OCI-LY1 (cell line): Measurements from ENCODE around the gene MFSD11.
"Not testable (repeated sequence)": the region's sequence is repeated elsewhere in the genome, so short reads cannot be mapped to it uniquely, and the experiment has no call there.

ENCODE experiments used
- H2AFZ ChIP-seq: fragments of 200-600 bp; sonication (generic), shearing (Covaris generic); 2 replicates; pipeline ENCODE4 v1.6.0; 2014; ENCODE audit warnings: antibody characterized with exemption, mild to moderate bottlenecking, low read length
- H3F3A ChIP-seq: fragments of 200-600 bp; sonication (generic), shearing (Covaris generic); 2 replicates; pipeline ENCODE4 v1.6.0; 2014; ENCODE audit warnings: mild to moderate bottlenecking, antibody characterized with exemption, low read length, moderate library complexity; ENCODE audit not compliant: insufficient read depth
- H3K27ac ChIP-seq: fragments of 200-600 bp; sonication (generic); 2 replicates; pipeline ENCODE4 v1.5.1; 2014; ENCODE audit warnings: low read length, mixed run types, mild to moderate bottlenecking, low read depth; ENCODE audit not compliant: poor library complexity, severe bottlenecking
- H3K27me3 ChIP-seq: fragments of 200-600 bp; sonication (generic); 2 replicates; pipeline ENCODE4 v1.6.0; 2014; ENCODE audit warnings: antibody characterized with exemption, mild to moderate bottlenecking, low read length, moderate library complexity; ENCODE audit not compliant: insufficient read depth
- H3K36me3 ChIP-seq: fragments of 200-600 bp; sonication (generic); 2 replicates; pipeline ENCODE4 v1.6.1; 2014; ENCODE audit warnings: mild to moderate bottlenecking, antibody characterized with exemption, low read length, moderate library complexity, mixed read lengths; ENCODE audit not compliant: insufficient read depth
- H3K4me1 ChIP-seq: fragments of 200-600 bp; sonication (generic); 2 replicates; pipeline ENCODE4 v1.5.1; 2014; ENCODE audit warnings: mild to moderate bottlenecking, low read length, moderate library complexity; ENCODE audit not compliant: insufficient read depth, severe bottlenecking
- H3K4me2 ChIP-seq: fragments of 200-600 bp; sonication (generic), shearing (Covaris generic); 2 replicates; pipeline ENCODE4 v1.6.1; 2014; ENCODE audit warnings: low read length
- H3K4me3 ChIP-seq: fragments of 200-600 bp; sonication (generic); 2 replicates; pipeline ENCODE4 v1.5.1; 2014; ENCODE audit warnings: low read length, low read depth, mild to moderate bottlenecking, mixed read lengths; ENCODE audit not compliant: poor library complexity, severe bottlenecking
- H3K79me2 ChIP-seq: fragments of 200-600 bp; shearing (Covaris generic); 2 replicates; pipeline ENCODE4 v1.6.1; 2016; ENCODE audit warnings: mixed run types, low read length, mixed read lengths; ENCODE audit not compliant: insufficient read depth
- H3K9ac ChIP-seq: fragments of 200-600 bp; sonication (generic), shearing (Covaris generic); 2 replicates; pipeline ENCODE4 v1.6.1; 2014; ENCODE audit warnings: mild to moderate bottlenecking, low read length, mixed read lengths
- H3K9me2 ChIP-seq: fragments of 200-600 bp; sonication (generic), shearing (Covaris generic); 2 replicates; pipeline ENCODE4 v1.6.1; 2014; ENCODE audit warnings: low read depth, mild to moderate bottlenecking, low read length, mixed read lengths
- H3K9me3 ChIP-seq: fragments of 200-600 bp; shearing (Covaris generic); 2 replicates; pipeline ENCODE4 v1.6.1; 2014; ENCODE audit warnings: low read length, mixed read lengths
- H4K20me1 ChIP-seq: fragments of 200-600 bp; sonication (generic), shearing (Covaris generic); 2 replicates; pipeline ENCODE4 v1.6.0; 2016; ENCODE audit warnings: mild to moderate bottlenecking, low read length; ENCODE audit not compliant: insufficient read depth
- EZH2 ChIP-seq: fragments of 200-600 bp; sonication (generic), shearing (Covaris generic); IDR thresholded peaks from 2 replicates; pipeline ENCODE4 v1.8.0; 2017; ENCODE audit warnings: borderline replicate concordance, mixed run types, mild to moderate bottlenecking, antibody characterized with exemption, low read length, moderate library complexity, mixed read lengths
- TF ChIP-seq, protein P1 (sequence below): fragments of 200-600 bp; sonication (generic), shearing (Covaris generic); IDR thresholded peaks from 2 replicates; pipeline ENCODE4 v1.5.1; 2017; ENCODE audit warnings: mild to moderate bottlenecking, antibody characterized with exemption, low read length, moderate library complexity, mixed read lengths

Gene MFSD11

DNA sequence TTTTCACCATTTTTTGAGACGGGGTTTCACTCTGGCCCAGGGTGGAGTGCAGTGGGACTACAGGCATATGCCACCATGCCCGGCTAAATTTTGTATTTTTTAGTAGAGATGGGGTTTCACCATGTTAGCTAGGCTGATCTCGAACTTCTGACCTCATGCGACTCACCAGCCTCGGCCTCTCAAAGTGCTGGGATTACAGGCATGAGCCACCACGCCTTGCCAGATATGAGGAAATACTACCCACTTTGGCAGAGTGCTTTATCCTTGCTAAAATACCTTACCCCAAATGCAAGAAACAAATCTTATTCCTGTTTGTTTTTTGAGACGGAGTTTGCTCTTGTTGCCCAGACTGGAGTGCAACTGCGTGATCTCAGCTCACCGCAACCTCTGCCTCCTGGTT, 67.4 kb downstream of the MFSD11 start:
- H3K36me3 ChIP-seq = no peaks in the 10 kb centered on the region; the same call in 1 of the 2 replicates
- no peak overlapping the region for H2AFZ ChIP-seq
- no peak overlapping the region for H3K9ac ChIP-seq
- no peaks in the 10 kb centered on the region for H3K27me3 ChIP-seq
- TF ChIP-seq, protein P1, sequence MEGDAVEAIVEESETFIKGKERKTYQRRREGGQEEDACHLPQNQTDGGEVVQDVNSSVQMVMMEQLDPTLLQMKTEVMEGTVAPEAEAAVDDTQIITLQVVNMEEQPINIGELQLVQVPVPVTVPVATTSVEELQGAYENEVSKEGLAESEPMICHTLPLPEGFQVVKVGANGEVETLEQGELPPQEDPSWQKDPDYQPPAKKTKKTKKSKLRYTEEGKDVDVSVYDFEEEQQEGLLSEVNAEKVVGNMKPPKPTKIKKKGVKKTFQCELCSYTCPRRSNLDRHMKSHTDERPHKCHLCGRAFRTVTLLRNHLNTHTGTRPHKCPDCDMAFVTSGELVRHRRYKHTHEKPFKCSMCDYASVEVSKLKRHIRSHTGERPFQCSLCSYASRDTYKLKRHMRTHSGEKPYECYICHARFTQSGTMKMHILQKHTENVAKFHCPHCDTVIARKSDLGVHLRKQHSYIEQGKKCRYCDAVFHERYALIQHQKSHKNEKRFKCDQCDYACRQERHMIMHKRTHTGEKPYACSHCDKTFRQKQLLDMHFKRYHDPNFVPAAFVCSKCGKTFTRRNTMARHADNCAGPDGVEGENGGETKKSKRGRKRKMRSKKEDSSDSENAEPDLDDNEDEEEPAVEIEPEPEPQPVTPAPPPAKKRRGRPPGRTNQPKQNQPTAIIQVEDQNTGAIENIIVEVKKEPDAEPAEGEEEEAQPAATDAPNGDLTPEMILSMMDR = no peak
- no peak for TF ChIP-seq EZH2
- no peak overlapping the region for H3K27ac ChIP-seq
- no peaks in the 10 kb centered on the region for H3F3A ChIP-seq
- H3K4me3 ChIP-seq = no peak overlapping the region
- no peaks in the 10 kb centered on the region for H3K4me1 ChIP-seq
- no peaks in the 10 kb centered on the region for H3K9me3 ChIP-seq
- H3K9me2 ChIP-seq = no peaks in the 10 kb centered on the region
- H3K79me2 ChIP-seq = no peaks in the 10 kb centered on the region
- H4K20me1 ChIP-seq = no peaks in the 10 kb centered on the region
- H3K4me2 ChIP-seq = no peak overlapping the region

DNA sequence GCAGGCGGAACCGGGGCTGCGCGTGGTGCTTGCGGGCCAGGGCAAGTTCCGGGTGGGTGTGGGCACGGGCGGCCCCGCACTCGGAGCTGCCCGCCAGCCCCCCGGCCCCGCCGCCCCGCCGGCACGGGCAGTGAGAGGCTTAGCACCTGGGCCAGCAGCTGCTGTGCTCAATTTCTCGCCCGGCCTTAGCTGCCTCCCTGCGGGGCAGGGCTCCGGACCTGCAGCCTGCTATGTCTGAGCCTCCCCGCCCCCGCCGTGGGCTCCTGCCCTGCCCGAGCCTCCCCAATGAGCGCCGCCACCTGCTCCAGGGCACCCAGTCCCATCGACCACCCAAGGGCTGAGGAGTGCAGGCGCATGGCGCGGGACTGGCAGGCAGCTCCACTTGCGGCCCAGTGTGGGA, 68.2 kb downstream of the MFSD11 start:
- not testable (repeated sequence) for H3K27ac ChIP-seq, H3K9ac ChIP-seq, H3K9me2 ChIP-seq

DNA sequence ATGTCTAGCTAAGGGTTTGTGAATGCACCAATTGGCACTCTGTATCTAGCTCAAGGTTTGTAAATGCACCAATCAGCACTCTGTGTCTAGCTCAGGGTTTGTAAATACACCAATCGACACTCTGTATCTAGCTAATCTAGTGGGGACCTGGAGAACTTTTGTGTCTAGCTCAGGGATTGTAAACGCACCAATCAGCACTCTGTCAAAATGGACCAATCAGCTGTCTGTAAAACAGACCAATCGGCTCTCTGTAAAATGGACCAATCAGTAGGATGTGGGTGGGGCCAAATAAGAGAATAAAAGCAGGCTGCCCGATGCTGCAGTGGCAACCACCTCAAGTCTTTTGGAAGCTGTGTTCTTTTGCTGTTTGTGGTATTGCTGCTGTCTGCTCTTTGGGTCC, 68.8 kb downstream of the MFSD11 start:
- not testable (repeated sequence) for H3K9me2 ChIP-seq, H4K20me1 ChIP-seq, H3K79me2 ChIP-seq, H3F3A ChIP-seq, H3K4me2 ChIP-seq, H3K36me3 ChIP-seq, H3K27ac ChIP-seq, H3K9ac ChIP-seq, H3K4me1 ChIP-seq, H3K9me3 ChIP-seq, H3K4me3 ChIP-seq, H2AFZ ChIP-seq, H3K27me3 ChIP-seq

More for the DNA sequence above, 68.2 kb downstream of the MFSD11 start:
- not testable (repeated sequence) for H3K79me2 ChIP-seq, H3K36me3 ChIP-seq, H3K9me3 ChIP-seq, H4K20me1 ChIP-seq, H3F3A ChIP-seq, H3K4me3 ChIP-seq, H3K27me3 ChIP-seq, H3K4me2 ChIP-seq, H2AFZ ChIP-seq, H3K4me1 ChIP-seq

DNA sequence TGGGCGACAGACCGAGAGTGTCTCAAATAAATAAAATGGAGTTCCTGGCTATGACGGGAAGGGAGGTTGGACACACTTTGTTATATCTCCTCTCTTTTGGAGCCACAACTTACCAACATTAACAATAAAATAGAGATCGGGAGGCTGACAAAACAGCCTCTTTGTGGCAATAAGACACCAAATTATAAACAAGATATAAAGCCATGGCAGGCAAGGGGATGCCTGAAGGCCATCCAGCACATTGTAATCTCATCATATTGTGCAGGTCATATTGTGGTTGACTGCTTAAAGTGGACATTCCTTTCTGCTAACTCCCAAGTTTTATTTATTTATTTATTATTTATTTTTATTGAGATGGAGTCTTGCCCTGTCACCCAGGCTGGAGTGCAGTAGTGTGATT, 70.4 kb downstream of the MFSD11 start:
- no peaks in the 10 kb centered on the region for H4K20me1 ChIP-seq
- H3K9me2 ChIP-seq = no peaks in the 10 kb centered on the region
- H3K4me1 ChIP-seq = no peaks in the 10 kb centered on the region
- no peaks in the 10 kb centered on the region for H3F3A ChIP-seq
- H2AFZ ChIP-seq = no peak overlapping the region
- H3K9me3 ChIP-seq = no peaks in the 10 kb centered on the region
- H3K27ac ChIP-seq = no peak overlapping the region
- no peaks in the 10 kb centered on the region for H3K36me3 ChIP-seq
- no peaks in the 10 kb centered on the region for H3K27me3 ChIP-seq
- TF ChIP-seq EZH2 = no peak
- TF ChIP-seq, protein P1 = no peak
- no peak overlapping the region for H3K9ac ChIP-seq
- H3K4me3 ChIP-seq = no peak overlapping the region
- H3K79me2 ChIP-seq = no peaks in the 10 kb centered on the region
- no peak overlapping the region for H3K4me2 ChIP-seq
